ENCODE measurements around the gene PFKFB3.

The PFKFB3 gene

DNA sequence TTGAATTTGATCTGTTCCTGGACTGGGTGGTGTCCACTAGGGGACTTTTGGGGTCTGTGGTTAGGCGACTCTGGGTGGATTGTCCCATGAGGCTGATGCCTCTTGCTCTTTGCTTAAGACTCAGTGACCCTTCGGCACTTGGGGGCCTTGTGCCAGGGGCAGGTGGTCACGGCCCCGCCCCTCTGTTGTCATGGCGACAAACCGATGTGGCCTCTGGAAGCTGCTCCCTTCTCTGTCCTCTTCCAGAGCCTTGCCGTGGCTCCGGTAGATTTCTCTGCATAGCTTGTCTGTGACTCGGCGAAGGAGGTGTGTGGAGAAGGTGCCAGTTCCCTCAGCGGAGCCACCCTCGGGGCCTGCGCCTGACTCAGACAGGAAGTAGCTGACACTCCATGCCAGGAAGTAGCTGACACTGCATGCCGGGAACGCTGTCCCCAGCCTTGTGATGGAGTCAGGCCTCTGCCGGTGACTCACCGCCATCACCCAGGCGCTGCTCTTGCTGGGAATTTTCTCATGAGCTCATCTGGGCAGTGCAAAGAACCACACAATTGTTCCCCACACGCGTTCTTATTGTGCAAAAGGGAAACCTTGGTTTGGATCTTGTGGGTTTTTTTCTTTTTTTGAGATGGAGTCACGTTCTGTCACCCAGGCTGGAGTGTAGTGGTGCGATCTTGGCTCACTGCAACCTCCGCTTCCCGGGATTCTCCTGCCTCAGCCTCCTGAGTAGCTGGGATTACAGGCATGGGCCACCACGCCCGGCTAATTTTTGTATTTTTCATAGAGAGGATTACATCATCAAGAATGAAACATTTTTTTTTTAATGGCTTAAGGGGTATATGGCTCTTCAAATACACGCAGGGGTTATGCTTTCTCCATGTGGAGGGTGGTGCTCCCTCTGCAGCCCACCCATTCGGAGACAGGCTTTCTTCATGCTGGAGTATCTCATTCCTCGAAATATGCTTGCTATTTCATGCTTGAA is 72.6 kb downstream of the PFKFB3 start:
- H3K4me1 Mint-ChIP-seq, result peaks cover 47% of the 10 kb centered on the region

DNA sequence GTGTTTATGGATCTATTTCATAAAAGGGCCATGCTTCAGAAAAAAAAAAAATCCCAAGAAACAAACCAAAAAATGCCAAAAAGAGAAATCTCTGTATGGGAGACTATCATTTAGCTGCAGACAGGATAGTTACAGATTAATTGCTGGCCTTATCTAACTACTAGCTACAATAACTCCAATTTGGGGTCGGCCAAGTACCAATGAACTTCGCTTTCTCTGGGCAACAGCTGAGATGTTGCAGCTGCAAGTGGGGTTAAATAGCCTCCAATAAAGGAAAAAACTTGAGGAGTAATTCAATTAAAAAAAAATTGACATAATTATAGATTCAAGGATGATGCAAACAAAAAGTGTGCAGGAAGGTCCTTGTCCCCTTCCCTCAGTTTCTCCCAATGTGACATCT is 73.6 kb downstream of the PFKFB3 start:
- no peak for DNase-seq
- peaks cover 4% of the 10 kb centered on the region for H3K9me3 Mint-ChIP-seq
- H3K4me1 Mint-ChIP-seq, result peaks cover 40% of the 10 kb centered on the region
- H3K36me3 Mint-ChIP-seq (ENCODE audit: low read depth), result peaks cover 10% of the 10 kb centered on the region
- H3K4me3 Mint-ChIP-seq, result no peak overlapping the region
- peaks cover 6% of the 10 kb centered on the region for H3K27me3 Mint-ChIP-seq (ENCODE audit: low read depth, poor library complexity)
- TF ChIP-seq, protein P1, sequence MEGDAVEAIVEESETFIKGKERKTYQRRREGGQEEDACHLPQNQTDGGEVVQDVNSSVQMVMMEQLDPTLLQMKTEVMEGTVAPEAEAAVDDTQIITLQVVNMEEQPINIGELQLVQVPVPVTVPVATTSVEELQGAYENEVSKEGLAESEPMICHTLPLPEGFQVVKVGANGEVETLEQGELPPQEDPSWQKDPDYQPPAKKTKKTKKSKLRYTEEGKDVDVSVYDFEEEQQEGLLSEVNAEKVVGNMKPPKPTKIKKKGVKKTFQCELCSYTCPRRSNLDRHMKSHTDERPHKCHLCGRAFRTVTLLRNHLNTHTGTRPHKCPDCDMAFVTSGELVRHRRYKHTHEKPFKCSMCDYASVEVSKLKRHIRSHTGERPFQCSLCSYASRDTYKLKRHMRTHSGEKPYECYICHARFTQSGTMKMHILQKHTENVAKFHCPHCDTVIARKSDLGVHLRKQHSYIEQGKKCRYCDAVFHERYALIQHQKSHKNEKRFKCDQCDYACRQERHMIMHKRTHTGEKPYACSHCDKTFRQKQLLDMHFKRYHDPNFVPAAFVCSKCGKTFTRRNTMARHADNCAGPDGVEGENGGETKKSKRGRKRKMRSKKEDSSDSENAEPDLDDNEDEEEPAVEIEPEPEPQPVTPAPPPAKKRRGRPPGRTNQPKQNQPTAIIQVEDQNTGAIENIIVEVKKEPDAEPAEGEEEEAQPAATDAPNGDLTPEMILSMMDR (IDR thresholded peaks at IDR 0.05), result no peak
- no peak overlapping the region for H3K27ac Mint-ChIP-seq

More for the DNA sequence above, 72.6 kb downstream of the PFKFB3 start:
- Mint-ChIP-seq H3K27ac (peak overlapping the region; percentile 42), H3K27me3 (ENCODE audit: low read depth, poor library complexity) (peaks cover 8% of the 10 kb centered on the region), H3K36me3 (ENCODE audit: low read depth) (peaks cover 10% of the 10 kb centered on the region), H3K9me3 (peaks cover 4% of the 10 kb centered on the region), H3K4me3 (no peak overlapping the region)
- DNase-seq, result peak; percentile 34
- TF ChIP-seq, protein P1 (IDR thresholded peaks at IDR 0.05), result no peak

DNA sequence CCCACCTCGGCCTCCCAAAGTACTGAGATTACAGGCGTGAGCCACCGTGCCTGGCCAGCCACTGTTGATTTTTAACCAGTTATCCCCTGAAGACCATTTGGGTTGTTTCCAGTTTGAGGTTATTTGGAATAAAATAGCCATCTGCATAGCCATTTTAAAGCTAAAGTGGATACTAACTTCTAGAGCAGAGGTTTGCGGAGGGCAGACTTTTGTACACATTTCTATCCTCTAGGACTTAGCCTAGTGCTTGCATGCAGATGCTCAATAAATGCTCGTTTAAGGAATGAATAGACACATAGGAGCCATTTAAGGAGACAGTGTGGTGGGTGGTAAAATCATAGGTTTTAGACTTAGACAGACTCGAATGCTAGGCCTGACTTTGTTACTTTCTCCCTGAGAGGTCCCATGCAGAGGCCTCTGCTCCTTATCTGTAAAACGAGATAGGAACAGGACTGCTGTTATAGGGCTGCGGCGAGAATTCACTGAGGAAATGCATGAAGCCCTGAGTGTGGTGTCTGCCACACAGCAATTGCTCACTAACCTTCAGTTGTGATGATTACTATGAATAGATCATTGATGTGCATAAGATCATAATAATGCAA is 75.9 kb downstream of the PFKFB3 start:
- no peak overlapping the region for H3K27ac Mint-ChIP-seq
- no peak overlapping the region for H3K4me3 Mint-ChIP-seq

DNA sequence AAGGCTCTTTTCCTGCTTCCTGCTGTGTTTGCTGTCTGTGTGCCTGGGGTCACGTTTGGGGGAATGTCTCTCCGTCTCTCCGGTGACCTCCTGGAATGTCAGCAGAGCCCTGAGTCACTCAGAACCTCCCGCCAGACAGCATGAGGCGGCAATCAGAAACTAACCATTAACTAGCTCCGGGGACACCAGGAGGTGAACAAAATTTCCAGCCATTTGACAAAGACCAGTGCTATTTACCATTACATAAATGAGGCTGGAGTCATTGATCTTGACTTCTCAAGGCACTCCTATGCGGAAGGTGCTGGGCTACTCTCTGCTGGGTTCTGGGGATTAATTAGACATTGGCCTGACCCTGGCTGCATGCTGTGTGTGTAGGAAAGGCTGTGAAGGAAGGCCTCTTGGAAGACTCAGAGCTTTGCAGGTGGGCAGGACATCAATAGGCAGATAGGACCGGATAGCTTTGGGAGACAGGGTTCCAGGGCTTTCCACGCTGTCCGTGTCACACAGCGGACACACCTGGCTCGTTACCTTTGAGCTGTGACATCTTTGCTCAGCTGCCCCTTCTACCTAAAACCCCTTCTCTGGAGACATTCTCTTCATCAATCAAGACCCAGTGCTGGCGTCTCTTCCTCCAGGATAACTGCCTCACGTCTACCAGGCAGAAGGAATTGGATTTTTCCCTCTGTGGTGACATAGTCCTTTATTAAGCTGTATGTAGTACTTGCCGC is 77.0 kb downstream of the PFKFB3 start:
- Mint-ChIP-seq H3K27me3 (ENCODE audit: low read depth, poor library complexity) (peaks cover 10% of the 10 kb centered on the region), H3K4me3 (peak overlapping the region; percentile 29), H3K9me3 (peaks cover 4% of the 10 kb centered on the region), H3K4me1 (peaks cover 25% of the 10 kb centered on the region), H3K36me3 (ENCODE audit: low read depth) (peaks cover 10% of the 10 kb centered on the region), H3K27ac (peak overlapping the region; percentile 88)
- TF ChIP-seq, protein P1 (IDR thresholded peaks at IDR 0.05), result no peak
- DNase-seq, result peak; percentile 38

More for the DNA sequence above, 75.9 kb downstream of the PFKFB3 start:
- peaks cover 4% of the 10 kb centered on the region for H3K9me3 Mint-ChIP-seq
- H3K27me3 Mint-ChIP-seq (ENCODE audit: low read depth, poor library complexity), result peaks cover 10% of the 10 kb centered on the region
- TF ChIP-seq, protein P1 (IDR thresholded peaks at IDR 0.05), result no peak
- peaks cover 26% of the 10 kb centered on the region for H3K4me1 Mint-ChIP-seq
- peaks cover 10% of the 10 kb centered on the region for H3K36me3 Mint-ChIP-seq (ENCODE audit: low read depth)
- no peak for DNase-seq

DNA sequence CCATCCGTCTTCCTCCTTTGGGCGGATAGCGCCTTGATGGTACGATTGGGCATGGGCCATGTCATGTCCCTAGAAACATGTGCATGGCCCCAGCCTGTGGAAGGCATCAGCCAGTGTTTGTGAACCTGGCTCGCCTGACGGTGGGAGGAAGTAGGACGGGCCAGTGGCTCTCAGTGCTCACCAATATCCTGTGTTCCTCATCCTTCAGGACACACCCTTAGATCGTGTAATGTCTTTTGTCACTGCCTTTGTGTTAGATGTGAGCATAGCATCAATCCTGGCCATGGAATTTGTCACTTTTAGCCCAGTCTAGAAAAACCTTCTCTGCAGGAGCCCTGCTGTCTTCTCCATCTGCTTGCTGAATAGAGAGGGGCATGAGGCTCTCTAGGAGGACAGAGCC is 77.6 kb downstream of the PFKFB3 start:
- Mint-ChIP-seq H3K27me3 (ENCODE audit: low read depth, poor library complexity) (peaks cover 10% of the 10 kb centered on the region), H3K4me1 (peaks cover 21% of the 10 kb centered on the region), H3K4me3 (no peak overlapping the region), H3K27ac (no peak overlapping the region), H3K36me3 (ENCODE audit: low read depth) (peaks cover 10% of the 10 kb centered on the region), H3K9me3 (peaks cover 4% of the 10 kb centered on the region)
- TF ChIP-seq, protein P1 (IDR thresholded peaks at IDR 0.05), result no peak
- DNase-seq, result no peak
